Esophagus mucosa (tissue), 1 donor: Measurements from ENCODE around the gene PSAP. TPM values are rescaled to one million over a fixed set of nuclear protein-coding genes. Genes with fewer than 3 reads are reported as not detected.

Experiments used
- ATAC-seq: fragments of 200-7000 bp; cut with Tn5 transposase; one replicate; pipeline ENCODE4 v1.9.1; 2020
- total RNA-seq: library from RNA; stranded (reverse); gene quantifications from one replicate; pipeline ENCODE4 v1.2.4, GENCODE V29; 2023
- donor health status: DM: yes; HTN: yes; CAD: no.

The PSAP gene
- total RNA-seq, 1 donor from 2014 or later = 376 TPM

GRCh38 chr10:71844084-71844483, 7.0 kb downstream of the PSAP start:
- no peak for ATAC-seq

GRCh38 chr10:71842856-71843686, 8.0 kb downstream of the PSAP start:
- ATAC-seq = no peak

GRCh38 chr10:71842422-71842821, 8.6 kb downstream of the PSAP start:
- ATAC-seq = no peak

GRCh38 chr10:71840958-71841335, 10.1 kb downstream of the PSAP start:
- ATAC-seq = no peak

GRCh38 chr10:71840177-71840957, 10.7 kb downstream of the PSAP start:
- ATAC-seq = peak; percentile 30

- ATAC-seq = peak; percentile 69
Observed at GRCh38 chr10:71838264-71839211, 12.5 kb downstream of the PSAP start.

- no peak for ATAC-seq
Observed at GRCh38 chr10:71837098-71837827, 13.8 kb downstream of the PSAP start.

GRCh38 chr10:71836596-71836974, 14.5 kb downstream of the PSAP start:
- no peak for ATAC-seq

- peak; percentile 48 for ATAC-seq
Observed at GRCh38 chr10:71835671-71836595, 15.1 kb downstream of the PSAP start.

- ATAC-seq = no peak
Observed at GRCh38 chr10:71834343-71834674, 16.7 kb downstream of the PSAP start.

GRCh38 chr10:71833451-71834342, 17.4 kb downstream of the PSAP start:
- no peak for ATAC-seq

- no peak for ATAC-seq
Observed at GRCh38 chr10:71832967-71833366, 18.1 kb downstream of the PSAP start.

- peak; percentile 94 for ATAC-seq
Observed at GRCh38 chr10:71831646-71832552, 19.2 kb downstream of the PSAP start.

- peak; percentile 35 for ATAC-seq
Observed at GRCh38 chr10:71830726-71831125, 20.3 kb downstream of the PSAP start.

GRCh38 chr10:71829896-71830295, 21.2 kb downstream of the PSAP start:
- no peak for ATAC-seq

- ATAC-seq = no peak
Observed at GRCh38 chr10:71829171-71829570, 21.9 kb downstream of the PSAP start.

GRCh38 chr10:71828702-71829101, 22.3 kb downstream of the PSAP start:
- ATAC-seq = no peak

GRCh38 chr10:71827852-71828251, 23.2 kb downstream of the PSAP start:
- ATAC-seq = no peak

GRCh38 chr10:71825217-71825616, 25.8 kb downstream of the PSAP start:
- ATAC-seq = no peak
